ENCODE measurements around the gene LRRD1. TPM values are rescaled to one million over a fixed set of nuclear protein-coding genes. Genes with fewer than 3 reads are reported as not detected.
A peak's percentile ranks its signal among the peaks of the same experiment; 100 is the strongest.

The LRRD1 gene
- total and polyA plus RNA-seq, 9 of the 15 experiments (the other 6 are each of a cell fraction or from before 2014, with no cell fraction given): 0.07 to 0.15 TPM; not detected in 7

- TF ChIP-seq NCOR1 (IDR thresholded peaks at IDR 0.05) (peak; percentile 67), ZNF785 (CRISPR knock-in tag; IDR thresholded peaks at IDR 0.05) (no peak), CREM (IDR thresholded peaks at IDR 0.05; ENCODE audit: low read depth) (peak; percentile 71), ZNF75A (CRISPR knock-in tag; IDR thresholded peaks at IDR 0.05) (peak; percentile 49; the same call in 1 of the 2 replicates), ZBTB1 (CRISPR knock-in tag; IDR thresholded peaks at IDR 0.05; ENCODE audit: borderline replicate concordance, low read depth) (peak; percentile 100), EGR1 (conservative IDR thresholded peaks at IDR 0.05) (peak; percentile 98), PURB (CRISPR knock-in tag; IDR thresholded peaks at IDR 0.05; ENCODE audit: low read depth) (no peak), MBD2 (IDR thresholded peaks at IDR 0.05; ENCODE audit: borderline replicate concordance, low read depth) (peak; percentile 38; the same call in 1 of the 2 replicates), NCOA1 (IDR thresholded peaks at IDR 0.05; ENCODE audit: low read depth) (no peak), MYNN (IDR thresholded peaks at IDR 0.05) (0 out of 2 replicates have a peak, but pooled peaks have one; percentile 70), MYNN (CRISPR knock-in tag; IDR thresholded peaks at IDR 0.05) (no peak), ZBTB43 (CRISPR knock-in tag; IDR thresholded peaks at IDR 0.05) (0 out of 2 replicates have a peak, but pooled peaks have one; percentile 4), FOS (IDR thresholded peaks at IDR 0.05; ENCODE audit: extremely low read depth, insufficient read length) (no peak), RUNX1 (IDR thresholded peaks at IDR 0.05; ENCODE audit: low read depth) (peak; percentile 100), DMBX1 (CRISPR knock-in tag; IDR thresholded peaks at IDR 0.05; ENCODE audit: borderline replicate concordance) (peak; percentile 37; the same call in 1 of the 2 replicates), NR2C1 (IDR thresholded peaks at IDR 0.05) (no peak), NR2C1 (tag; IDR thresholded peaks at IDR 0.05) (peak; percentile 51), CBFA2T3 (IDR thresholded peaks at IDR 0.05) (peak; percentile 49), MEF2A (IDR thresholded peaks at IDR 0.05; ENCODE audit: control insufficient read depth, low read depth, low read length) (no peak), KLF13 (tag; IDR thresholded peaks at IDR 0.05; ENCODE audit: borderline replicate concordance, low read depth) (peak; percentile 34; the same call in 1 of the 2 replicates), BCOR (IDR thresholded peaks at IDR 0.05) (peak; percentile 83), CBFB (CRISPR knock-in tag; IDR thresholded peaks at IDR 0.05) (peak; percentile 100), ZNF830 (CRISPR knock-in tag; IDR thresholded peaks at IDR 0.05) (no peak), LCOR (CRISPR knock-in tag; IDR thresholded peaks at IDR 0.05) (peak; percentile 30; the same call in 1 of the 2 replicates), MLLT1 (IDR thresholded peaks at IDR 0.05) (peak; percentile 67 to 99; a peak in 3 of 4 replicates), XRCC5 (IDR thresholded peaks at IDR 0.05; ENCODE audit: low read depth, low read length) (peak; percentile 89), SMAD4 (CRISPR knock-in tag; conservative IDR thresholded peaks at IDR 0.05) (peak; percentile 94), THRA (IDR thresholded peaks at IDR 0.05) (no peak), KAT2B (IDR thresholded peaks at IDR 0.05; ENCODE audit: low read depth, low read length) (no peak)
These were observed 45.1 kb downstream of the LRRD1 start (continued) for GRCh38 chr7:92133737-92134270.

All from K562 (cell line).